Measurements from ENCODE around the gene SYN1.

The SYN1 gene

GRCh38 chrX:47625365-47625764 lies 5.7 kb upstream of the SYN1 start:
- TF ChIP-seq, protein P1, sequence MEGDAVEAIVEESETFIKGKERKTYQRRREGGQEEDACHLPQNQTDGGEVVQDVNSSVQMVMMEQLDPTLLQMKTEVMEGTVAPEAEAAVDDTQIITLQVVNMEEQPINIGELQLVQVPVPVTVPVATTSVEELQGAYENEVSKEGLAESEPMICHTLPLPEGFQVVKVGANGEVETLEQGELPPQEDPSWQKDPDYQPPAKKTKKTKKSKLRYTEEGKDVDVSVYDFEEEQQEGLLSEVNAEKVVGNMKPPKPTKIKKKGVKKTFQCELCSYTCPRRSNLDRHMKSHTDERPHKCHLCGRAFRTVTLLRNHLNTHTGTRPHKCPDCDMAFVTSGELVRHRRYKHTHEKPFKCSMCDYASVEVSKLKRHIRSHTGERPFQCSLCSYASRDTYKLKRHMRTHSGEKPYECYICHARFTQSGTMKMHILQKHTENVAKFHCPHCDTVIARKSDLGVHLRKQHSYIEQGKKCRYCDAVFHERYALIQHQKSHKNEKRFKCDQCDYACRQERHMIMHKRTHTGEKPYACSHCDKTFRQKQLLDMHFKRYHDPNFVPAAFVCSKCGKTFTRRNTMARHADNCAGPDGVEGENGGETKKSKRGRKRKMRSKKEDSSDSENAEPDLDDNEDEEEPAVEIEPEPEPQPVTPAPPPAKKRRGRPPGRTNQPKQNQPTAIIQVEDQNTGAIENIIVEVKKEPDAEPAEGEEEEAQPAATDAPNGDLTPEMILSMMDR (IDR thresholded peaks at IDR 0.05; ENCODE audit: insufficient read depth, low read depth, low read length, missing control alignments), result no peak
- H3K4me3 ChIP-seq (ENCODE audit: low read length), result no peak overlapping the region
- no peak for DNase-seq (ENCODE audit: low read depth)

DNA sequence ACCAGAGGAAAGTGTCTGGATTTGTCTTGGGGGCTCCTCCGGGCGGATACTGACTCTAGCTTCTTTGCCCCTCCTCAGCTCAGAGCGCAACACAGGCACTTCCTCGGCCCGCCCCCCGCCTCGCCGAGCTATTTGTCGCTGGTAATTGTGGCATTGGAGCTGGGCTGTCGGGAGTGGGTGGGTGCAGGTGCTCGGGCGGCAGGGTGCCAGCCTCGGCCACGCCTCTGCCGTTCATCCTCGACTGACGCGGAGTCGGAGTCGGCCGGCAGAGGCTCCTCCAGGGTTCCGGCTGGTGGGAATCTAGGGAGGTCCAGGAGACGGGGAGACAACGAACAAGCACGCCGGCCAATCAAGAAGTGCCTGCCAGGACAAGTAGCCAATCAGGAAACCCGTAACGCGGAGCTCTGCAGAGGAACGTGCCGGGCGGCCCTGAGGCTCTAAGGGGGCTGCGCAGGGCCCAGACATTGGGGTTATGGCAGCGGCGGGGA lies 3.9 kb upstream of the SYN1 start:
- H3K4me3 ChIP-seq (ENCODE audit: low read length), result peak overlapping the region; percentile 14
- TF ChIP-seq, protein P1 (IDR thresholded peaks at IDR 0.05; ENCODE audit: insufficient read depth, low read depth, low read length, missing control alignments), result no peak
- peak; percentile 67 for DNase-seq (ENCODE audit: low read depth)

- H3K4me3 ChIP-seq (ENCODE audit: low read length), result no peak overlapping the region
- no peak for DNase-seq (ENCODE audit: low read depth)
- TF ChIP-seq, protein P1 (IDR thresholded peaks at IDR 0.05; ENCODE audit: insufficient read depth, low read depth, low read length, missing control alignments), result no peak
Observed at GRCh38 chrX:47621851-47622250, 2.2 kb upstream of the SYN1 start.

- H3K4me3 ChIP-seq (ENCODE audit: low read length), result no peak overlapping the region
- TF ChIP-seq, protein P1 (IDR thresholded peaks at IDR 0.05; ENCODE audit: insufficient read depth, low read depth, low read length, missing control alignments), result no peak
- DNase-seq (ENCODE audit: low read depth), result no peak
Observed at GRCh38 chrX:47620303-47620685, 637 bp upstream of the SYN1 start.

DNA sequence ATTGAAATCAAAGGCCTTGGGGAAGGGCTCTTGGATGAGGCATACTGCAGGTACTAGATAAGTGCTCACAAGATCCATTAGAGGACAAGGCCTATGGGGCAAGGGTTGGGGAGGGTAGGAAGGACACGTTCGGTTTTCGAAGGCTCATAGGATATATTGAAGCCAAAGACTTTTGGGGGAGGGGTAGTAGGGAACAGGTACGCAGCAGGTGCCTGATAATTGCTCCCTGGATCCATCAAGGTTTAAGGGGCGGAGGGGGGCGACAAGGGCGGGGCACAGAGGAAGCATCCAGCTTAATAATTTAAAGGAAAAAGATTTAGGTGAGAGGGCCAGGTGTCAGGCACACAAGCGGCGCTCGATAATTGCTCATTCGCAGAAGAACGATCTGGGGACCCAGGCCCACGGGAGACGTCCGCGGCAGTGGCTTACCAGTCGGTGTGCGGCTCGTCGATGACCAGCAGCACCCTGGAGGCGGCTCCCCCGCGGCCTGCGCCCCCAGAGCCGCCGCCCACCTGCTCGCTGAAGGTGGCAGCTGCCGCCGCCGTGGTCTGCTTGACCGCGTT lies 653 bp downstream of the SYN1 start:
- DNase-seq (ENCODE audit: low read depth), result no peak
- TF ChIP-seq, protein P1 (IDR thresholded peaks at IDR 0.05; ENCODE audit: insufficient read depth, low read depth, low read length, missing control alignments), result no peak
- no peak overlapping the region for H3K4me3 ChIP-seq (ENCODE audit: low read length)

GRCh38 chrX:47614618-47615017 lies 5.0 kb downstream of the SYN1 start:
- H3K4me3 ChIP-seq (ENCODE audit: low read length), result no peak overlapping the region
- TF ChIP-seq, protein P1 (IDR thresholded peaks at IDR 0.05; ENCODE audit: insufficient read depth, low read depth, low read length, missing control alignments), result no peak
- no peak for DNase-seq (ENCODE audit: low read depth)

GRCh38 chrX:47613082-47613481 lies 6.6 kb downstream of the SYN1 start:
- TF ChIP-seq, protein P1 (IDR thresholded peaks at IDR 0.05; ENCODE audit: insufficient read depth, low read depth, low read length, missing control alignments), result no peak
- H3K4me3 ChIP-seq (ENCODE audit: low read length), result no peak overlapping the region
- DNase-seq (ENCODE audit: low read depth), result peak; percentile 9
